HCT116 (cell line): ENCODE measurements around the gene FAM98C. TPM values are rescaled to one million over a fixed set of nuclear protein-coding genes. Genes with fewer than 3 reads are reported as not detected.

ENCODE experiments used
- ATAC-seq: fragments of 200-7000 bp; cut with Tn5 transposase; 2 replicates; pipeline ENCODE4 v1.9.1; 2020; ENCODE audit warnings: mild to moderate bottlenecking, moderate library complexity
- BruUV-seq: library from RNA; stranded (reverse); fragments of 400-500 nt; replicated peaks from 2 replicates; lab custom pipeline; 2021; lab: Mats Ljungman, UMichigan
- CTCF ChIA-PET: fragments of 300-600 bp; sonication (Branson Sonifier 250); formaldehyde crosslinking; loops from one replicate; lab custom pipeline; 2021; ENCODE audit warnings: antibody characterized with exemption; lab: Charles Lee
- POLR2A ChIA-PET: fragments of 300-600, 350-600 bp; sonication (Branson Sonifier 250); formaldehyde crosslinking; loops from one replicate; lab custom pipeline; 2021; ENCODE audit warnings: antibody characterized with exemption; lab: Charles Lee
- RAD21 ChIA-PET, 2 experiments: fragments of 300-600 bp; sonication (Branson Sonifier 250); formaldehyde crosslinking; loops; one replicate each; lab custom pipeline; 2023; ENCODE audit warnings: low total read pairs in 2 of 2; ENCODE audit not compliant: uncharacterized antibody in 2 of 2, unreplicated experiment in 2 of 2, low non-redundant PET in 1 of 2; lab: Charles Lee
- DNase-seq: peaks from one replicate; pipeline ENCODE4 v3.0.0-alpha.2; 2010; ENCODE audit warnings: low read depth, low spot score
- H2AFZ ChIP-seq: fragments of 200-600 bp; shearing (Covaris generic), sonication (generic); 2 replicates; pipeline ENCODE4 v1.6.1; 2017; ENCODE audit warnings: low read depth, mixed run types, mixed read lengths, antibody characterized with exemption, low read length; ENCODE audit not compliant: poor library complexity, severe bottlenecking
- H3K27ac ChIP-seq: 2 replicates; pipeline ENCODE4 v1.5.1; 2012; ENCODE audit warnings: low read depth, low read length
- H3K27me3 ChIP-seq: fragments of 200-600 bp; sonication (generic); 2 replicates; pipeline ENCODE4 v1.6.1; 2016; ENCODE audit warnings: mixed run types, low read length, mixed read lengths; ENCODE audit not compliant: insufficient read depth
- H3K36me3 ChIP-seq, 2 experiments: fragments of 200-500 bp in 1 of 2; fragments of 200-600 bp in 1 of 2; sonication (Bioruptor generic) in 1 of 2; sonication (generic) in 1 of 2; 2 replicates each; pipeline versions ENCODE4 v1.5.1 to v1.6.1; 2014 to 2016; ENCODE audit warnings: low read length in 2 of 2, inconsistent platforms in 1 of 2, mixed read lengths in 1 of 2, mixed run types in 1 of 2; ENCODE audit not compliant: insufficient read depth in 2 of 2, control insufficient read depth in 1 of 2
- H3K4me1 ChIP-seq, 2 experiments: fragments of 200-600 bp in 1 of 2; sonication (generic) in 1 of 2; 2 replicates each; pipeline versions ENCODE4 v1.5.1 to v1.6.1; 2012 to 2017; ENCODE audit warnings: low read length in 2 of 2, inconsistent platforms in 1 of 2, mild to moderate bottlenecking in 1 of 2, mixed read lengths in 1 of 2, mixed run types in 1 of 2, moderate library complexity in 1 of 2; ENCODE audit not compliant: insufficient read depth in 2 of 2, control insufficient read depth in 1 of 2
- H3K4me2 ChIP-seq: fragments of 200-600 bp; sonication (generic); 2 replicates; pipeline ENCODE4 v1.6.1; 2017; ENCODE audit warnings: mixed run types, low read length, mixed read lengths
- H3K4me3 ChIP-seq, 2 experiments: fragments of 200-600 bp in 1 of 2; sonication (generic) in 1 of 2; replicated peaks in 1 of 2; 2 replicates each; pipeline ENCODE4 v1.5.1; 2011 to 2016; ENCODE audit warnings: low read length in 2 of 2, control low read depth in 1 of 2, low read depth in 1 of 2, mild to moderate bottlenecking in 1 of 2, mixed read lengths in 1 of 2, mixed run types in 1 of 2
- H3K79me2 ChIP-seq: fragments of 200-600 bp; sonication (generic); 2 replicates; pipeline ENCODE4 v1.6.1; 2017; ENCODE audit warnings: mild to moderate bottlenecking, mixed run types, low read length, moderate library complexity, mixed read lengths; ENCODE audit not compliant: insufficient read depth
- H3K9ac ChIP-seq: fragments of 200-600 bp; sonication (generic); 2 replicates; pipeline ENCODE4 v1.6.1; 2016; ENCODE audit warnings: low read length, mixed read lengths
- H3K9me2 ChIP-seq: fragments of 200-600 bp; sonication (generic), shearing (Covaris generic); 2 replicates; pipeline ENCODE4 v1.6.1; 2017; ENCODE audit warnings: mixed run types, mild to moderate bottlenecking, moderate library complexity; ENCODE audit not compliant: insufficient read depth
- H3K9me3 ChIP-seq, 2 experiments: fragments of 200-500 bp in 1 of 2; fragments of 200-600 bp in 1 of 2; sonication (Bioruptor generic) in 1 of 2; sonication (generic) in 1 of 2; 2 replicates each; pipeline ENCODE4 v1.6.1; 2014 to 2017; ENCODE audit warnings: low read length in 2 of 2, mixed read lengths in 2 of 2, inconsistent platforms in 1 of 2, low read depth in 1 of 2, mild to moderate bottlenecking in 1 of 2, mixed run types in 1 of 2, moderate library complexity in 1 of 2; ENCODE audit not compliant: control insufficient read depth in 1 of 2, insufficient read depth in 1 of 2
- H4K20me1 ChIP-seq: fragments of 200-600 bp; sonication (generic), shearing (Covaris generic); 2 replicates; pipeline ENCODE4 v1.6.1; 2017; ENCODE audit warnings: mixed run types, mild to moderate bottlenecking, moderate library complexity; ENCODE audit not compliant: insufficient read depth
- CBX3 ChIP-seq: IDR thresholded peaks from 2 replicates; pipeline ENCODE4 v1.6.1; 2012; ENCODE audit warnings: low read depth
- CEBPB ChIP-seq: IDR thresholded peaks from 2 replicates; pipeline ENCODE4 v1.6.1; 2012; ENCODE audit warnings: low read depth
- EGR1 ChIP-seq: IDR thresholded peaks from 2 replicates; pipeline ENCODE4 v1.6.1; 2012; ENCODE audit warnings: low read depth
- ELF1 ChIP-seq: IDR thresholded peaks from 2 replicates; pipeline ENCODE4 v1.6.1; 2012; ENCODE audit warnings: low read depth, borderline replicate concordance
- EZH2 ChIP-seq: fragments of 200-600 bp; sonication (generic); IDR thresholded peaks from 2 replicates; pipeline ENCODE4 v1.6.1; 2017; ENCODE audit warnings: antibody characterized with exemption, mixed run types
- EZH2phosphoT487 ChIP-seq: fragments of 200-600 bp; IDR thresholded peaks from 2 replicates; pipeline ENCODE4 v1.6.1; 2018; ENCODE audit warnings: antibody characterized with exemption, borderline replicate concordance
- FOSL1 ChIP-seq: IDR thresholded peaks from 2 replicates; pipeline ENCODE4 v1.6.1; 2012; ENCODE audit warnings: low read depth
- JUND ChIP-seq: IDR thresholded peaks from 2 replicates; pipeline ENCODE4 v1.6.1; 2012
- POLR2A ChIP-seq: IDR thresholded peaks from 2 replicates; pipeline ENCODE4 v1.7.0; 2011; ENCODE audit warnings: borderline replicate concordance; ENCODE audit not compliant: insufficient read depth, insufficient read length; ENCODE audit errors: extremely low read depth
- POLR2AphosphoS5 ChIP-seq: IDR thresholded peaks from 2 replicates; pipeline ENCODE4 v1.6.1; 2011; ENCODE audit warnings: mild to moderate bottlenecking, low read depth, low read length, moderate library complexity
- SIN3A ChIP-seq: IDR thresholded peaks from 2 replicates; pipeline ENCODE4 v1.6.1; 2012; ENCODE audit warnings: low read depth
- SP1 ChIP-seq: IDR thresholded peaks from 2 replicates; pipeline ENCODE4 v1.6.1; 2012; ENCODE audit warnings: low read depth
- SRF ChIP-seq: IDR thresholded peaks from 2 replicates; pipeline ENCODE4 v1.6.1; 2012; ENCODE audit warnings: low read depth
- TCF7L2 ChIP-seq: IDR thresholded peaks from 2 replicates; pipeline ENCODE4 v1.7.0; 2011; ENCODE audit warnings: borderline replicate concordance, inconsistent platforms; ENCODE audit not compliant: insufficient read depth, insufficient read length; ENCODE audit errors: extremely low read depth
- YY1 ChIP-seq: IDR thresholded peaks from 2 replicates; pipeline ENCODE4 v1.6.1; 2011; ENCODE audit warnings: low read length, low read depth, moderate library complexity, mild to moderate bottlenecking; ENCODE audit not compliant: insufficient replicate concordance; ENCODE audit errors: extremely low read depth
- ZFX ChIP-seq: fragments of 450-650 bp; IDR thresholded peaks from 2 replicates; pipeline ENCODE4 v1.6.1; 2017
- intact Hi-C: fragments of 100-400 bp; cut with micrococcal nuclease; formaldehyde crosslinking; loops from 2 replicates; pipeline ENCODE4 v1.10.0; 2022
- total RNA-seq: library from RNA; stranded (reverse); gene quantifications from one replicate; pipeline ENCODE4 v1.2.1, GENCODE V29; 2021; ENCODE audit not compliant: unreplicated experiment
- TF ChIP-seq, protein P1 (sequence below): IDR thresholded peaks from 2 replicates; pipeline ENCODE4 v1.6.1; 2011; ENCODE audit warnings: mild to moderate bottlenecking, low read length, moderate library complexity; ENCODE audit not compliant: insufficient replicate concordance; ENCODE audit errors: extremely low read depth
- TF ChIP-seq, protein P2 (sequence below), 3 experiments: fragments of 200-600 bp in 1 of 3; sonication (generic) in 1 of 3; IDR thresholded peaks in 2 of 3; conservative IDR thresholded peaks in 1 of 3; 2 replicates each; pipeline ENCODE4 v1.5.1; 2012 to 2017; ENCODE audit warnings: low read depth in 2 of 3, low read length in 2 of 3, antibody characterized with exemption in 1 of 3, borderline replicate concordance in 1 of 3, control low read depth in 1 of 3, mild to moderate bottlenecking in 1 of 3, mixed read lengths in 1 of 3, mixed run types in 1 of 3, moderate library complexity in 1 of 3; ENCODE audit not compliant: insufficient read depth in 1 of 3
- TF ChIP-seq, protein P3 (sequence below): IDR thresholded peaks from 2 replicates; pipeline ENCODE4 v1.6.1; 2012
- TF ChIP-seq, protein P4 (sequence below): IDR thresholded peaks from 2 replicates; pipeline ENCODE4 v1.6.1; 2012

Gene FAM98C
- total RNA-seq, 1 experiment from 2014 or later: 33.8 TPM

DNA sequence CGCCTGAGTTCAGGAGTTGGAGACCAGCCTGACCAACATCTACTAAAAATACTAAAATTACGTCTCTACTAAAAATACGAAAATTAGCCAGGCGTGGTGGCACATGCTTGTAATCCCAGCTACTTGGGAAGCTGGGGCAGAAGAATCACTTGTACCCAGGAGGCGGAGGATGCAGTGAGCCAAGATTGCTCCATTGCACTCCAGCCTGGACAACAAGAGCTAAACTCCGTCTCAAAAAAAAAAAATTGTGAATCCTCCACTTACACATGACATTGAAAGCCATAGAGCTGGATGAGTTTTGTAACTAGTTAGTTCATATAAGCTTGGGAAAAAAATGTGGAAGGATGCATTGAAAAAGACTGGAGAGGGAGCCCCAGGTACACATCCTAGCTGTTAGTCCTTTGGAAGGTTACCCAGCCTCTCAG, 29.0 kb upstream of the FAM98C start:
- RAD21 ChIA-PET: interaction anchor here (0.5 to 1.4 kb wide), 9 partner anchors 14 to 232 kb away, joined by 3 to 7 read pairs (median 4); partner anchors contain the start of genes CATSPERG (in 2 of the 2) and GGN (in 2 of the 2)
- BruUV-seq: TSS peak; percentile 98
- peaks cover 11 to 13% of the 10 kb centered on the region in 2 experiments; a peak in 3 of 4 replicates for H3K36me3 ChIP-seq
- H3K9me3 ChIP-seq: no peaks in the 10 kb centered on the region
- no peaks in the 10 kb centered on the region for H3K27me3 ChIP-seq
- CTCF ChIA-PET: interaction anchor here (0.6 to 1.8 kb wide), 14 partner anchors 11 to 556 kb away, joined by 3 to 28 read pairs (median 3); partner anchors contain the start of genes CATSPERG, FAM98C, GGN and MRPS12
- H3K4me1 ChIP-seq: peaks cover 11 to 23% of the 10 kb centered on the region in 2 experiments
- H4K20me1 ChIP-seq: no peaks in the 10 kb centered on the region
- H3K4me3 ChIP-seq: peak overlapping the region; percentile 44 to 97
- POLR2A ChIA-PET: interaction anchor here (0.7 to 5.6 kb wide), 12 partner anchors 10 to 471 kb away, joined by 3 to 44 read pairs (median 5); partner anchors contain the start of genes C19orf33, CATSPERG, FAM98C and GGN
- no peaks in the 10 kb centered on the region for H3K9me2 ChIP-seq
- intact Hi-C loops: loop anchor here (1.0 kb wide), 1 partner anchor 38 kb away; no protein-coding TSS in a partner anchor
- H3K27ac ChIP-seq: peak overlapping the region; percentile 54
- TF ChIP-seq SIN3A (no peak), TCF7L2 (no peak), EZH2phosphoT487 (no peak), YY1 (no peak), JUND (no peak), SP1 (no peak), SRF (no peak), CBX3 (no peak), EGR1 (no peak), EZH2 (no peak), CEBPB (no peak), FOSL1 (no peak), ELF1 (no peak), POLR2A (no peak), ZFX (no peak), POLR2AphosphoS5 (no peak)
- TF ChIP-seq, protein P1, sequence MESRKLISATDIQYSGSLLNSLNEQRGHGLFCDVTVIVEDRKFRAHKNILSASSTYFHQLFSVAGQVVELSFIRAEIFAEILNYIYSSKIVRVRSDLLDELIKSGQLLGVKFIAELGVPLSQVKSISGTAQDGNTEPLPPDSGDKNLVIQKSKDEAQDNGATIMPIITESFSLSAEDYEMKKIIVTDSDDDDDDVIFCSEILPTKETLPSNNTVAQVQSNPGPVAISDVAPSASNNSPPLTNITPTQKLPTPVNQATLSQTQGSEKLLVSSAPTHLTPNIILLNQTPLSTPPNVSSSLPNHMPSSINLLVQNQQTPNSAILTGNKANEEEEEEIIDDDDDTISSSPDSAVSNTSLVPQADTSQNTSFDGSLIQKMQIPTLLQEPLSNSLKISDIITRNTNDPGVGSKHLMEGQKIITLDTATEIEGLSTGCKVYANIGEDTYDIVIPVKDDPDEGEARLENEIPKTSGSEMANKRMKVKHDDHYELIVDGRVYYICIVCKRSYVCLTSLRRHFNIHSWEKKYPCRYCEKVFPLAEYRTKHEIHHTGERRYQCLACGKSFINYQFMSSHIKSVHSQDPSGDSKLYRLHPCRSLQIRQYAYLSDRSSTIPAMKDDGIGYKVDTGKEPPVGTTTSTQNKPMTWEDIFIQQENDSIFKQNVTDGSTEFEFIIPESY: no peak
- TF ChIP-seq, protein P2, sequence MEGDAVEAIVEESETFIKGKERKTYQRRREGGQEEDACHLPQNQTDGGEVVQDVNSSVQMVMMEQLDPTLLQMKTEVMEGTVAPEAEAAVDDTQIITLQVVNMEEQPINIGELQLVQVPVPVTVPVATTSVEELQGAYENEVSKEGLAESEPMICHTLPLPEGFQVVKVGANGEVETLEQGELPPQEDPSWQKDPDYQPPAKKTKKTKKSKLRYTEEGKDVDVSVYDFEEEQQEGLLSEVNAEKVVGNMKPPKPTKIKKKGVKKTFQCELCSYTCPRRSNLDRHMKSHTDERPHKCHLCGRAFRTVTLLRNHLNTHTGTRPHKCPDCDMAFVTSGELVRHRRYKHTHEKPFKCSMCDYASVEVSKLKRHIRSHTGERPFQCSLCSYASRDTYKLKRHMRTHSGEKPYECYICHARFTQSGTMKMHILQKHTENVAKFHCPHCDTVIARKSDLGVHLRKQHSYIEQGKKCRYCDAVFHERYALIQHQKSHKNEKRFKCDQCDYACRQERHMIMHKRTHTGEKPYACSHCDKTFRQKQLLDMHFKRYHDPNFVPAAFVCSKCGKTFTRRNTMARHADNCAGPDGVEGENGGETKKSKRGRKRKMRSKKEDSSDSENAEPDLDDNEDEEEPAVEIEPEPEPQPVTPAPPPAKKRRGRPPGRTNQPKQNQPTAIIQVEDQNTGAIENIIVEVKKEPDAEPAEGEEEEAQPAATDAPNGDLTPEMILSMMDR (IDR thresholded peaks at IDR 0.05 in 2 of 3, conservative IDR thresholded peaks at IDR 0.05 in 1 of 3; ENCODE audit: borderline replicate concordance in 1 of 3, insufficient read depth in 1 of 3, low read depth in 2 of 3, low read length in 2 of 3): no peak
- TF ChIP-seq, protein P3, sequence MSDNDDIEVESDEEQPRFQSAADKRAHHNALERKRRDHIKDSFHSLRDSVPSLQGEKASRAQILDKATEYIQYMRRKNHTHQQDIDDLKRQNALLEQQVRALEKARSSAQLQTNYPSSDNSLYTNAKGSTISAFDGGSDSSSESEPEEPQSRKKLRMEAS: no peak
- TF ChIP-seq, protein P4, sequence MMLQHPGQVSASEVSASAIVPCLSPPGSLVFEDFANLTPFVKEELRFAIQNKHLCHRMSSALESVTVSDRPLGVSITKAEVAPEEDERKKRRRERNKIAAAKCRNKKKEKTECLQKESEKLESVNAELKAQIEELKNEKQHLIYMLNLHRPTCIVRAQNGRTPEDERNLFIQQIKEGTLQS: no peak
- ATAC-seq (no peak), DNase-seq (no peak)
- H3K4me2 ChIP-seq: peak overlapping the region; percentile 74
- H3K9ac ChIP-seq: peak overlapping the region; percentile 50
- peaks cover 41% of the 10 kb centered on the region for H3K79me2 ChIP-seq
- H2AFZ ChIP-seq: peak overlapping the region; percentile 81
